NCI-H1092 treated with DMSO at 0.1 percent for 48 hours (cell line): Measurements from ENCODE around the gene CCDC138.

Experiments
- DNase-seq: peaks from one replicate; lab custom pipeline; 2025; lab: John Stamatoyannopoulos, UW

Gene CCDC138

DNA sequence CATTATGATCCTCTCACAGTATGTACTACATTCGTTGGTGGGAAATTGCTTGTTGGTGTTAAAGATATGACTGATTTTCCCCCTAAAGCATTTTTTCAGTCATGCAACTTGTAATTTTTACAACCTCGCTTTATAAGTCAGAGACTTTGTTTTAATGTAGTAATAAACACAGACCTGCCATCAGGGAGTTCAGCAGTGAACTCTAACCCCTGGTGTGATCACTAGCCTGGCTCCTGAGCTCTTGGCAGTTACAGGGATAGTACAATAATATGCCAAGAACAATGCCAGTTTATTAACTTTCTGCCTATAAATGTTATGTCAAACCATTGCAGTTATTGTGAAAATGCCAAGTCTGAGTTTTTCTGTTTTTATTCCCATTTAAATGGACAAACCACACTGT lies 108.6 kb downstream of the CCDC138 start:
- DNase-seq: no peak

DNA sequence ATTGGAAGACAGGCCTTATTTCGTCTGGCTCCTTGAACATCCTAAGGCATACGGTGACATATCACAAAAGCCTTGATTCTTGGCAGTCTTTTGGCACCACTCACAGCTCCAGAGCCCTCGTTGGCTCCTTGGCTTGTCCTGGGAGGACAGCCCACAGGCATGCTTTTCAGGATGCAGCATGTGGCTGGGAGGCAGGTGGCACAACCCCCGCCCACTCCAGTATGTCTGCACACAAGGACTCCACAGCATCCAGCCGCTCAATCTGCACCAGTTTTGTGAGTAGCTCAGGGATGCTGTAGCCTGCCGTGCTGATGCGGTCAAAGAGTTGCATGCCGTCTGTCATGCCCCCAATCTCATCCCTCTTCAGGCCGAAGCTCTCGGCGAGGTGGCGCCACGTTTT lies 110.2 kb downstream of the CCDC138 start:
- no peak for DNase-seq

DNA sequence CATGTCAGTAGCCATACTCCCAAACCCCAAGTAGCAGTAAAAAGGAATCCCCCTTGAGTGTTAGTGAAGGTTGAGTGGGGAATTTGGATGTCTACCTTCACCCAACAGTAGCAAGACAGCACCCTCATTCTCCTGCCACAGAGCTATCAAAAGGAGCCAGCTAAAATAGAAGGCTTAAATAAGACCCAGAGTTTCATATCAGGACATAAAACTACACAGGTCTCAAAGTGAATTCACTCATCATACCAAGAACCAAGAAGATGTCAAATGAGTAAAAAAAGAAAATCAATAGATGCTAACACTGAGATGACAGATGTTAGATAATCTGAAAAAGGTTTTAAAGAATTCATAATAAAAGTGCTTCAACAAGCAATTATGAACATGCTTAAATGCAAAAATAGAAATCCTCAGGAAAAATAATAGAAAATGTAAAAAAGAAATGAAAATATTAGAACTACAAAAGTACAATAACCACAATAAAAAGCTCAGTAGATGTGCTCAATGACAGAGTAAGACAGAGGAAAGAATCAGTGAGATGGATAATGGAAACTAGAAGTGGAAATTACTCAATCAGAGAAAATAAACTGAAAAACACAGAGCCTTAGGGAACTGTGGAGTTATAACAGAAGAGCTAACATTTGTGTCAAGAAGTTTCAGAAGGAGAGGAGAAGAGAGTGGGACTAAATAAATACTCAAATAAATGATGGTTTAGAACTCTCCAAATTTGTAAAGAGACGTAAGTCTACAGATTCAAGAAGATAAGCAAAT lies 111.9 kb downstream of the CCDC138 start:
- DNase-seq: no peak

DNA sequence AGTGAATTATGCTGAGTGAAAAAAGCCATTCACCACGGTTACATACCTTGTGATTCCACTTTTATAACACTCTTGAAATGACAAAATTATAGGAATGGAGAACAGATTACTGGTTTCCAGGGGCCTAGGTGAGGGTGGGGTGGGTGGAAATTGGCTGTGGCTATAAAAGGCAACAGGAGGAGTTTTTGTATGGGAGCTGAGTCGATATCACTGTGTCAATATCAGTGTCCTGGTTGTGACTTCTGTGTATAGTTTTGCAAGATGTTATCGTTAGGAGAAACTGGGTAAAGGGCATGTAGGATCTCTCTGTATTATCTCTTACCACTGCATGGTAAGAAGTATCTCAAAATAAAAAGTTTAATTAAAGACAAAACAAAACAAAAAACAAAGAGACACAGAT lies 118.1 kb downstream of the CCDC138 start:
- DNase-seq: no peak

GRCh38 chr2:108905176-108905575 lies 118.6 kb downstream of the CCDC138 start:
- no peak for DNase-seq

DNA sequence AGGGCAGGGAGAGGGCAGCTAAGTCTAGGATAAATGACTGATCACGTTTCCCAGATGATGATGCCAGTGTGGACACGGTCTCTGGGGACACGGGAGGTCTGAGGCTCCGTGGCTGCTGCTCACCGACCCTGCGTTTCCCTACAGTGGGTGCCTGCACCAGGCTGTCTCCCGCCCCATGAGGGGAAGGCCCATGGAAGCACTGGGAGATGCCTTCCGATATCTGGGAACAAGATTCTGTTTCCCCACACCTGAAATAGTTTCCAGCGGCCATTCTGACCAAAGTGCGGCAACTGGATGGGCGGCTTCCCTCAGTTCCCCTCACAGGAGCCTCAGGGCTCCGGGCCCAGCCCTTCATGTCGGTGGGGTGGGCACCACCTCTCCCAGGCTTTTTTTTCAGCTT lies 119.3 kb downstream of the CCDC138 start:
- no peak for DNase-seq

DNA sequence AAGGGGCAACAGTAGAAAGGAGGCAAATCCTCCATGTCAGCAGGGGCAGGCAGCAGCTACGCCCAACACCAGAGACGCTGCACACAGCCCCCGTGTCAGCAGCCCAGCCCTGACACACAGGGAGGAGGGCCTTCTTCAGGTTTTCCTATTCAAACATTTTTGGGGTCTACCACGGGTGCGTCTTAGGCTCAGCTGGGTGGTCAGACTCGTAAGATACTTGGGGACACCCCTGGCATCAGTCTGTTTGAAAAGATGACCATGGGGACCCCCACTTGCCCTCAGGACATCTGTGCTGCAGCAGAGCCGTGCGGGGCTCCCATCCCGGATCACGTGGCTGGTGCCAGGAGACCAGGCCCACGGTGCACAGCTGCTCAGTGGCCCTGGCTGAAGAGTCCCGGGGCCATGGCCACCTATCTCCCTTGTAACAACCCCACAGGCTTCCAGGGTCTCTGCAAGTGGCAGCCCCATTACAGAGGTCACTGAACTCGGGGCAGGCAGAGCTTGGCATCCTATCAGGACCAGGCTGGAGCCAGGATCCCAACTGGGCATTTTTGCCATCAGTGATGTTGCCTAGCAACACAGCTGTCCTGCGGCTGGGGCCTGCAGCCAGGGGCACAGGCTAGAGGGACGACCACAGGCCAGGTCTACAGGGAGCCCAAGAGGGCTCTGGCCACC lies 120.0 kb downstream of the CCDC138 start:
- DNase-seq: no peak

DNA sequence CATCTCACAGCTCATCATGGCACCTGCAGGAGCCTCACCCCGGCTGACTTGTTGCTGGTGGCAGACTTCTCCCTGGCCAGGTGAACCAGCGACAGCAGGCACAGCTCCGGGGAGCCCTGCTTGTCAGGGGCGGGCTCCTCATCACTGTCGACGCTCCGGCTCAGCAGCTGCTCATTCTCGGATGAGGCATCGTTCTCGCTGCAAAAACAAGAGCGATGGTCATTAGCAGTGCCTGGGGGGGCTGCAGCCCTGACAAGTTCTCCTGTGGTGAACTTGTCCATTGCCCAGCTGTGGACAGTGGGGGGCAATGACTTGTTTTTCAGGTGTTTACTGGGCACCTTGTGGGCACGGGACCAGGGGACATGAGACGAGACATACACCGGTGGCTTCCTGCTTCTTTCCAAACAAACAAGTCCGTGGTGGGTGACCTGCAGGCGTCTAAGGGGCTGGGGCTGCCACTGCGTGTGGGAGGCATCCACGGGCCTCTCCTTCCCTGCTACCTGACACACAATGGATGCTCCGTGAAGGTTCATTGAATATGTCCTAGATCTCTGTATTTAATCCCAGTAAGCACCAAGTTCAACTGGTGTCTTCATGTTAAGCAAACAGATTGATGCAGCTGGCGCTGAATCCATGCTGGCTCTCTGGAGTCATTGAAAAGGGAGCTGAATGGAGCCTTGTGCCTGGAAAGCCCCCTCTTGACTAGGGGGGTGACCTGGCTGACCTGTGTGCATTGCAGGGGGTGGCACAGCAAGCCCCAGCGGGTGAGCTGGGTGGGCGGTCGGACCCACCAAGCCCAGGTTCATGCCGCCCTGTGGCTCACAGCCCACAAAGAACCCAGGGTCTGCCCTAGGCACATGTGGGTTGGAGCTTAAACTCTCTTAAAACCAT lies 121.5 kb downstream of the CCDC138 start:
- peak; percentile 15 for DNase-seq

- no peak for DNase-seq
Observed at GRCh38 chr2:108908713-108909070, 122.1 kb downstream of the CCDC138 start.

- DNase-seq: no peak
Observed at GRCh38 chr2:108909275-108909823, 122.8 kb downstream of the CCDC138 start.

GRCh38 chr2:108910011-108910431 lies 123.5 kb downstream of the CCDC138 start:
- DNase-seq: no peak

DNA sequence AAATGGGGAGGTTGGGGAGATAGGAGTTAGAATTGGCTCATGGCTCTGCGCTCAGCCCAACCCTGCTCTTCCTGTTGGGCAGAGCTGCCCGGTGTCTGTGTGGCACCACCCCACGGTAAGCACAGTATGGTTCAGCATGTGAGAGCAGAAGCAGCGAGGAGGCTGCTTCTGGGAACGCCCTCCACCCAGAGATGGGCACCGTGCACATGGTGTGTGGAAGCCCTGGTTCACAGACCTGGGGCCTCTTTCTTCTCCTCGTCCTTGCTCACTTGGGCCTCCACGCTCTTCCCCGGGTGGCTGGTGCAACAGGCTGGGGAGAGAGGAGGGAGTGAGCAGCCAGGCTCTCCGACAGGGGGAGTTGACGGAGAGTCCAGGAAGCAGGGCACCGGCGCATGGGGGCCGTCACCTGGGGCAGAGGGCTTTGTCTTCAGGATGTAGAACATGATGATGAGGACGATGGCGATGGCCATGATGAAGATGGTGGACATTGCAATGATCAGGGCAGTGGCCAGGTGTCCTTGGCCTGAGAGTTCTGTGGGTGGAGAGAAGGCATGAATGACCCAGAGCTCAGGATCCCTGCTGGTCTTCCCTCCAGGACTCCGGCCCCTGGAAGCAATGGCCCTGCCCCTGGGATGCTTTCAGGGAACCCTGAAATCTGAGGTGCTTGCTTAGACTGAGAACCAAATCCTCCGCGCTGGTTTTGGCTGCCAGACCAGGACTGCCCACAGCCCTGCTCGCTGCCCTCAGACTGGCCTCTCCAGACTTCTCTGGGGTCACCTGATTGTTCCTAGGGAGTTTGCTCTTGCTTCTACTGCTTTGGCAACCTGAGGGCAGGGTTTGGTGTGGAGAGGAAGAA lies 124.2 kb downstream of the CCDC138 start:
- DNase-seq: no peak

DNA sequence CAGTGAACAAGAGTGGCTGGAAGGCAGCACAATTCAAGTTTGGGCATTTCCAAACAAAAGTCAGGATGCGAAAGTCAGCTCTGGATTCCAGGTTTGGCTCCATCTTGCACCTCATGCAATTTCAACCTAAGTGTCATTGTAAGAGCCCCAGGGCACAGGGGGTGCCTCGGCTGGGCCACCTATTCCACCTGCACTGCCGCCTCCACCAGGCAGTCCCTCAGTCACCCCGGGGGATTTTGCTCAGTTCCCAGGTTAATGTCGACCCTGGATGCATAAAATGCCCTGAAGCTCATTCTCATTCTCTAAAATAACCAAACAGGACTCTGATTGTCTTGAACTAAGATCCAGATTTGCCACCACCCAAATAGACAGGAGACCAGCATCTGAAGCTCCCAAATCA lies 124.8 kb downstream of the CCDC138 start:
- DNase-seq: no peak

DNA sequence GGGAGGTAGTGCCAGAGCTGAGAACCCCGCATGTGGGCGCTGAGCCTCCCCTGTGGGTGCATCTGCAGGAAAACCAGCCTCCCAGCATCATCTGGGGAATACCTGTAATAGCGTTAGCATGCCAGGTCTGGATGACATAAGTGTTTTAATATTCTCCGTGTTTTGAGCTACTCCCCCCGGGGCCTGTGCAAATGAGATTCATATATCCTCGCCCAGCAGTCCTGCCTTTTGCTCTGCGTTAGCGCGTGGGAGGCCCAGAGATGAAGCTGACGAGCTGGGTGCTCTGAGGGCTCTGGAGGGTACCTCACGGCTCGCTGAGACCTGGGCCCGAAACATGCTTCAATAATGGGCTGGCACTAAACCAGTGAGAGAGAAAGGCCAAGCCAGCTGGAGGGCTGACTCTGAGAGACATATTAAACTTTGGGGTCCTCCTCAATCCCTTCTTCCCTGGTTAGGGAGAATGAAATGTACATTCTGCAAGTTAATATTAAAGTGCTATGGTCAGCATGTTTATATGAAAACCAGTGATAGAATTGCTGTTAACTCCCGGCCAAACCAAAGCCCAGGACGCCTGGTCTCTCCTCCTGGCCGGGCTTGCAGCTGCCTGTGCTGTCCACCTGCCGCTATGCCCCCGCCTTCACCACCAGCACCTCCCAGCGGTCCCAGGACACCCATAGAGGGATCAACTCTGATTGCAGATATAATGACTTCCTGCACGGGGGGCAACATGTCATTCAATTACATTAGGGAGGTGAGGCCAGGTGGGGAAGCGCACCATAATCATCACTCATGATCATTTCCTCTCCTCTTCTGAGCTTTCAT lies 125.4 kb downstream of the CCDC138 start:
- no peak for DNase-seq

GRCh38 chr2:108912629-108912902 lies 126.0 kb downstream of the CCDC138 start:
- DNase-seq: no peak

DNA sequence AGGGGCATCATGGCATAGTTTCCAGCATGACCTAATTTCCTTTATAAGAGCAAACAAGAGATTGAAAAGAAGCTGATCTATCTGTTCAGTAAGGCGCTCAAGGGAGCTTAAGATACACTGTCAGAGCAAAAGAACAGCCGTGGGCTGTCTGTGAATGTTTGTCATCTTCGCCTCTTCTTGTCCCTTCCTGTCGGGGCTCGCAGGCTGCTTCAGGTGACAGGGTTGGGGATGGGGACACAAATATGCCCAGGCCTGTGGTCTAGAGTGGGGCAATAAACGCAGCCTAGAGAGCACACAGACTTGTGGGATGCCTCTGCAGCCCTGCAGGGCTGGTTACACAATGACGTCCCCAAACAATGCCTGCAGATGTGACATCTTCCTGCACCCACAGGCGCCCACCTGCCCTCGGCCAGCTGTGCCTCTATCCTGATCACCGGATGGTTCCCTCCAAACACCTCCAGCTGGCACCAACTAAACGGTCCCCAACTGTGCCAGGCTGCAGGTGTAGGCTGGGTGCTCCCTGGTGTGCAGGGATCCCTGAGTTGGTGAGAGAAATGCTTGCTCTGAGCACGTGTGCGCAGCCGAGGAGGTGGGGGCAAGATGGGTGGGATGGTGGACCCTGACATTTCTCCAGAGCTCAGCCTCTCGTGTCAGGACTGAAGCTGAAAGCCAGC lies 129.7 kb downstream of the CCDC138 start:
- no peak for DNase-seq

DNA sequence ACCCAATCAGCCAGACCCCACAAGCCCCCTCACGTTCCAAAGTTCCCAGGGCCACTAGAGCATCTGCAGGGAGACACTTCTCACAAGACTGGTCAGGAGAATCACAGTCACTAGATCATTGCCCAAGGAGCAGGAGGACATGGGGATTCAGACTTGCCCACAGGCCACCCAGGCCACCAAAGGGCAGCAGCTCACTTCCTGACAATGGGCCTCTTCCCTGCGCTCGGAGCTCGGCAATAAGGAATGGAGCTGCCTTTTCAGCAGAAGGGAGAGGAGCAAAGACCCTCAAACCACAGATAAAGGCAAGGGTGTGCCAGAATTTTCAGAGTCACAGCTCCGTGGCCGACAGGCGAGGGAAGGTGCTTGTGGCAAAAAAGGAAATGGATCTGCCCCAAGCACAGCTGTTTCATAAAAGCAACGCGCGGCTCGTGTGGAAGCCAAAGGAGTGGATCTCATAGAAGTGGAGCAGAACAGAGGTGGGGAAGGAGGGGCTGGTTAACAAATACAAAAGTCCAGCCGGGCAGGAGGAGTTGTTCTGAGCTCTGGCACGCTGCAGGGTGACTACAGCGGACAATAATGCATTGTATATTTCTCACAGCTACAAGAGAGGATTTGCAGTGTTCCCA lies 130.3 kb downstream of the CCDC138 start:
- DNase-seq: no peak

GRCh38 chr2:108917526-108917925 lies 131.0 kb downstream of the CCDC138 start:
- no peak for DNase-seq

DNA sequence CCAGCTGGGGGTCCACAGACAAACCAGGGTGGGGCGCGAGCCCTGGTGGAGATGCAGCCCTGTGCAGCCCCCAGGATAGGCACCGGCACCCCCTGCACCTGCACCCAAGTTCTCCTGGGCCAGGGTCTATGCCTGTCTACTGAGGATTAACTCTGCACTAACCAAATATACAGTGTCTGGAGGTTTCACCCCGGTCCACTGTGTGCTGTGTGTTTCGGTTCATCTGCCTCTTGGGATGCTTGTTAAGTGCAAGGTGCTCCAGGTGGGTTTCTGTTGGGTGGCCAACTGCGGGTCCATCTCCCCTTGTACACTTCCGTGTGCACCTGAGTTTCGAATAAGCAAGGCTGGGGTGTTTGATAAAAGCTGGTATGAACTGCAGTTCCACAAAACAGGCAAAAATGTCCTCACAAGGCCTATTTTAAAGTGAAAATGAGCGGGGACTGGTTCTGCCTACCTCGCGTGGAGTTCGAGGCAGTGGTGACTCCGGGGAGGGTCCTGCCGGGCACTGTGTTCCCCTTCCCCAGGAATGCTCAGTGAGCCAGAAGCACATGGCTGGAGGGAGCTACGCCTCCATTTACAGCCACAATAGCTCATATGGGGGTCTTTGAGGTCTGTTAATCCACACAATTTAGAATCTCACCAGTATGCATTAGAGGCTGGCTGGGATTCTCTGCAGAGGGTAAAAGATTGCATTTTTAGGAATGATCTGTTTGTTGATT lies 131.7 kb downstream of the CCDC138 start:
- DNase-seq: no peak
